BE2C (cell line): ENCODE results near the gene BRSK2.
"Not testable (repeated sequence)": the region's sequence is repeated elsewhere in the genome, so short reads cannot be mapped to it uniquely, and the experiment has no call there.

Experiments used
- DNase-seq: peaks from one replicate; pipeline ENCODE4 v3.0.0-alpha.2; 2020
- H3K27me3 ChIP-seq: fragments of 250-450 bp; sonication (Bioruptor Pico); 2 replicates; pipeline ENCODE4 v1.5.1; 2020; ENCODE audit warnings: mild to moderate bottlenecking
- H3K36me3 ChIP-seq: fragments of 250-450 bp; sonication (Bioruptor Pico); 2 replicates; pipeline ENCODE4 v1.5.1; 2020; ENCODE audit warnings: mild to moderate bottlenecking
- H3K4me1 ChIP-seq: fragments of 250-450 bp; sonication (Bioruptor Pico); 2 replicates; pipeline ENCODE4 v1.5.1; 2020
- H3K4me3 ChIP-seq: 2 replicates; pipeline ENCODE4 v1.5.1; 2011; ENCODE audit warnings: low read depth, low read length
- H3K9me3 ChIP-seq: fragments of 250-450 bp; sonication (Bioruptor Pico); 2 replicates; pipeline ENCODE4 v1.5.1; 2020
- TF ChIP-seq, protein P1 (sequence below): IDR thresholded peaks from 2 replicates; pipeline ENCODE4 v1.5.1; 2012; ENCODE audit warnings: mild to moderate bottlenecking, low read depth, low read length

The BRSK2 gene

DNA sequence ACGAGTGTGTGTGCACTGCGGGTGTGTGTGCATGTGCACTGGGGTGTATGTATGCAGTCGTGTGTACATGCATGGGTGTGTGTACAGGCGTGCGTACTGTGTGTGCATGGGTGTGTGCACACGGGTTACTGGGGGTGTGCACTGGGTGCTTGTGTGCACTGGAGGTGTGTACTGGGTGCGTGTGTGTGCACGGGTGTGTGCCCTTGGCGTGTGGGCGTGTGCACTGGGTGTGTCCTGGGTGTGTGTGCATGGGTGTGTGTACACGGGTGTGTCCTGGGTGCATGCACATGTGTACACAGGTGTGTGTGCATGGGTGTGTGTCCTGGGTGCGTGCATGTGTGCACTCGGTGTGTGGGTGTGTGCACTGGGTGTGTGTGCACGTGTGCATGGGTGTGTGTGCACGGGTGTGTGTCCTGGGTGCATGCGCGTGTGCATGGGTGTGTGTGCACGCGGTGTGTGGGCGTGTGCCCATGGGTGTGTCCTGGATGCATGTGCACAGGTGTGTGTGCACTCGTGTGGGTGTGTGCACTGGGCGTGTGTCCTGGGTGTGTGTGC is 39.1 kb downstream of the BRSK2 start:
- TF ChIP-seq, protein P1, sequence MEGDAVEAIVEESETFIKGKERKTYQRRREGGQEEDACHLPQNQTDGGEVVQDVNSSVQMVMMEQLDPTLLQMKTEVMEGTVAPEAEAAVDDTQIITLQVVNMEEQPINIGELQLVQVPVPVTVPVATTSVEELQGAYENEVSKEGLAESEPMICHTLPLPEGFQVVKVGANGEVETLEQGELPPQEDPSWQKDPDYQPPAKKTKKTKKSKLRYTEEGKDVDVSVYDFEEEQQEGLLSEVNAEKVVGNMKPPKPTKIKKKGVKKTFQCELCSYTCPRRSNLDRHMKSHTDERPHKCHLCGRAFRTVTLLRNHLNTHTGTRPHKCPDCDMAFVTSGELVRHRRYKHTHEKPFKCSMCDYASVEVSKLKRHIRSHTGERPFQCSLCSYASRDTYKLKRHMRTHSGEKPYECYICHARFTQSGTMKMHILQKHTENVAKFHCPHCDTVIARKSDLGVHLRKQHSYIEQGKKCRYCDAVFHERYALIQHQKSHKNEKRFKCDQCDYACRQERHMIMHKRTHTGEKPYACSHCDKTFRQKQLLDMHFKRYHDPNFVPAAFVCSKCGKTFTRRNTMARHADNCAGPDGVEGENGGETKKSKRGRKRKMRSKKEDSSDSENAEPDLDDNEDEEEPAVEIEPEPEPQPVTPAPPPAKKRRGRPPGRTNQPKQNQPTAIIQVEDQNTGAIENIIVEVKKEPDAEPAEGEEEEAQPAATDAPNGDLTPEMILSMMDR: no peak
- Histone ChIP-seq H3K9me3 (no peaks in the 10 kb centered on the region), H3K27me3 (no peaks in the 10 kb centered on the region), H3K4me1 (no peaks in the 10 kb centered on the region), H3K4me3 (no peak overlapping the region), H3K36me3 (no peaks in the 10 kb centered on the region)
- DNase-seq: no peak

DNA sequence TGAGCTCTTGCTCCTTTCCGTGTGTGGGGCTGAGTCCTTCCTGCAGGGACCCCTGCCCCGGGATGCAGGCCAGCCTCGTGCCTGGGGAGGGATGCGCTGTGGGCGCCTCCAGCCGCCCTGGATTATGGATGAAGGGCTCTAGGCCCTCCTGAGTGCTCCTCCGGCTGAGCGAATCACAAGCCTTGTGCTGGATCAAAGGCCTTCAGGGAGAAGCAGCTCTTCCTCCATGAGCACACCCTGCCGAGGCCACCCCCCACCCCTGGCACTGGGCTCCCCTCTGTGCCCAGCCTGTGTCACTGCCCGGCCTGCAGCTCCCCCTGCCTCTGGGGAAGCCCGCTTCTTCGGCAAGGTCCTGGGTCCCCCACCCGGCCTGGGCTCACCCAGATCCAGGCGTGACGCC is 43.8 kb downstream of the BRSK2 start:
- DNase-seq: no peak
- H3K4me3 ChIP-seq: no peak overlapping the region
- no peaks in the 10 kb centered on the region for H3K27me3 ChIP-seq
- no peaks in the 10 kb centered on the region for H3K9me3 ChIP-seq
- TF ChIP-seq, protein P1: no peak
- no peaks in the 10 kb centered on the region for H3K36me3 ChIP-seq
- H3K4me1 ChIP-seq: peaks cover 9% of the 10 kb centered on the region

DNA sequence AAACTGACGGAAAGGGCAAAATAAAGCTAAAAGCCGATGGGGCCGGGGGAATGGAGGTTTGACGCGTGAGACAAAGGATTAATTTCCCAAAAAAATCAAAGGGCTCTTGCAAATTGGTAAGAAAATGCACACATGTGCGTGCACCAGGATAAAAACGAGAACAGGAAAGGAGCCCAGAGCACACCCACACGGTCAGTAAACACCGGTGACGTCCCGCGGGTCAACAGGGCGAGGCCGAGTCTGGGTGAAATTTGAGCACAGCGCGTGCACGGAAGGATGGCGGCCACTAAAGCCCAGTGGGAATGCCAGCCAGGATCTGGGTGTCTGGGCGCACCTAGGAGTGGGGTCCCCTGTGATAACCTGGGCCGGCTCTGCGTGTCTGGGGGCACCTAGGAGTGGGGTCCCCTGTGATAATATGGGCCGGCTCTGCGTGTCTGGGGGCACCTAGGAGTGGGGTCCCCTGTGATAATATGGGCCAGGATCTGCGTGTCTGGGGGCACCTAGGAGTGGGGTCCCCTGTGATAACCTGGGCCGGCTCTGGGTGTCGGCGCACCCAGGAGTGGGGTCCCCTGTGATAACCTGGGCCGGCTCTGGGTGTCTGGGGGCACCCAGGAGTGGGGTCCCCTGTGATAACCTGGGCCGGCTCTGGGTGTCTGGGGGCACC is 44.4 kb downstream of the BRSK2 start:
- TF ChIP-seq, protein P1: no peak
- no peak for DNase-seq
- Histone ChIP-seq H3K27me3 (no peaks in the 10 kb centered on the region), H3K4me1 (peaks cover 13% of the 10 kb centered on the region), H3K36me3 (no peaks in the 10 kb centered on the region), H3K4me3 (no peak overlapping the region), H3K9me3 (no peaks in the 10 kb centered on the region)

DNA sequence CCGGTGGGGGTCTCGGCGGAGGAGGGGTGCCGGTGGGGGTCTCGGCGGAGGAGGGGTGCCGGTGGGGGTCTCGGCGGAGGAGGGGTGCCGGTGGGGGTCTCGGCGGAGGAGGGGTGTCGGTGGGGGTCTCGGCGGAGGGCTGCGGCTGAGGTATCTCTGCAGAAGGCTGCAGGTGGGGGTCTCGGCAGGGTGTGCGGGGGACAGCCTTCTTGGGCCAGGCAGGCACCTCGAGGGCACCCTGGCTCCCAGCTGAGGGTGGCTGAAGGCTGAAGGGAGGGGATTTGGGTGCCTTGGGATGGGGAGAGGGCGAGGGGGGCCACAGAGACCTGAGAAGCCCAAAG is 45.7 kb downstream of the BRSK2 start:
- peaks cover 13% of the 10 kb centered on the region for H3K4me1 ChIP-seq
- H3K9me3 ChIP-seq, DNase-seq, H3K27me3 ChIP-seq, H3K4me3 ChIP-seq, H3K36me3 ChIP-seq: not testable (repeated sequence)

DNA sequence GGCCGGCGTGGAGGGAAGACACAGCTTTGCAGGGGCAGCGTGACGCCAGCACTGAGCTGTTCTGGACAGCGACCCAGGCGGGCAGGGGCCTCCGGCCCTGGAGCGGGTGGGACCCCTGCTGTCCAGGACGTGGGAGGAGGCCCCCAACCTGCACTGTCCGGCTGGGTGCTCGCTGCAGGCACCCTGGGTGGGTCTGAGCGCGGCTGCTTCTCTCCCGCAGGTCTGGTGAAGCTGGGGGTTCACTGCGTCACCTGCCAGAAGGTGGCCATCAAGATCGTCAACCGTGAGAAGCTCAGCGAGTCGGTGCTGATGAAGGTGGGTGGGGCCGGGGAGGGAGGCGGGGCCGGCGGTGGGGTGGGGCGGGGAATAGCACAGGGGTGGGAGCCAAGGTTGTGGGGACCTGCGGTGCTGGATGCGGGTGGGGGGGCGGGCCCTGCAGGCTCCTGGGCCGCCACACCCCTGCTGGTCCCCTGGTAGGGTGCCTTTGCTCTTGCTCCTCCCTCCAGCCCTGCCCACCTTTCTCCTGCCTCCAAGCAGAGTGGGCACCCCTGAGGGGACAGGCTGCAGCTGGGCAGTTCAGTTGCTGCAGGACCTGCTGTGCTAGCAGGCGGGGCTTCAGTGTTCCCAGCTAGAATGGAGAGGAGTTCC is 46.2 kb downstream of the BRSK2 start:
- no peaks in the 10 kb centered on the region for H3K9me3 ChIP-seq
- H3K4me1 ChIP-seq: peaks cover 13% of the 10 kb centered on the region
- DNase-seq: no peak
- TF ChIP-seq, protein P1: no peak
- no peaks in the 10 kb centered on the region for H3K36me3 ChIP-seq
- no peaks in the 10 kb centered on the region for H3K27me3 ChIP-seq
- H3K4me3 ChIP-seq: no peak overlapping the region

DNA sequence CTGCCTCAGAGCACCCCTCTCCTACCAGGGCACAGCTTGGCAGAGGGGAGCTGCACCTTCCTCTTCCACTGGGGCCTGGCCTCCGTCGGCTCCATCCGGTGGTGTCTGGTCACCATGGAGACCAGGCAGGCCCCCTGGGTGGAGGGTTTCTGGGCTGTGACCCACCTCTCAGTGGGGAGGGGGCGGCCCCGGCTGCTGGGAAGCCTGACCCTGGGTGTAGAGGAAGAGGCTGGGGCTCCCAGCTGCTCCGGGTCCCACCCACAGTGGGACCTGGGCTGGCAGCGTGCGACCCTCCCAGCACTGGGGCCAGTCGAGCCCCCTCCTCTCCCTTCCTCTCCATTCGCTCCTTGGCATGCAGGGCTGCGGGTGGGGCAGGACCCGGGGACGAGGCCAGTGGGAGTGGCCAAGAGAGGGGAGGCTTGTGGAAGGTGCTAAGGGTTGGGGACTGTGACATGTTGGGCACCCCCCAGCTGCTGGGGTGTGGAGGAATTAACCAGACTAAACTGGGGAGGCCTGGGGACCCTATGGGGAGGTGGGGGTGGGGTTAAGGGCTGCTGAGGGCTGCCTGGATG is 46.8 kb downstream of the BRSK2 start:
- no peak for DNase-seq
- H3K36me3 ChIP-seq: no peaks in the 10 kb centered on the region
- no peak overlapping the region for H3K4me3 ChIP-seq
- no peaks in the 10 kb centered on the region for H3K27me3 ChIP-seq
- peaks cover 13% of the 10 kb centered on the region for H3K4me1 ChIP-seq
- H3K9me3 ChIP-seq: no peaks in the 10 kb centered on the region
- TF ChIP-seq, protein P1: no peak
